Endothelial cell of umbilical vein (primary cell): ENCODE data around the gene FAM167B. TPM values are rescaled to one million over a fixed set of nuclear protein-coding genes. Genes with fewer than 3 reads are reported as not detected.

Experiments
- BruUV-seq: library from RNA; stranded (reverse); fragments of 400-500 nt; replicated peaks from 2 replicates; lab custom pipeline; 2021; lab: Mats Ljungman, UMichigan
- CTCF ChIA-PET: fragments of 300-600, 350-600 bp; sonication (Branson Sonifier 250); formaldehyde crosslinking; loops from one replicate; lab custom pipeline; 2021; ENCODE audit warnings: antibody characterized with exemption, inconsistent platforms; lab: Charles Lee
- POLR2A ChIA-PET: fragments of 300-600, 350-600 bp; sonication (Branson Sonifier 250); formaldehyde crosslinking; loops from one replicate; lab custom pipeline; 2021; ENCODE audit warnings: antibody characterized with exemption, inconsistent platforms; lab: Charles Lee
- DNase-seq: peaks from one replicate; pipeline ENCODE4 v3.0.0-alpha.2; 2011; ENCODE audit warnings: low read depth, low spot score
- FAIRE-seq: peaks from 2 replicates; lab custom pipeline; 2011; peaks lifted over from hg19 to GRCh38; lab: Jason Lieb, UNC
- H2AFZ ChIP-seq: 2 replicates; pipeline ENCODE4 v1.6.0; 2012; ENCODE audit warnings: low read depth, low read length, control low read depth, inconsistent platforms
- H3K27ac ChIP-seq: 2 replicates; pipeline ENCODE4 v1.5.1; 2011; ENCODE audit warnings: low read depth, mild to moderate bottlenecking, control low read depth, low read length, moderate library complexity; ENCODE audit not compliant: insufficient read depth
- H3K27me3 ChIP-seq, 2 experiments: 2 replicates each; pipeline versions ENCODE4 v1.6.0 to v1.6.1; 2011; ENCODE audit warnings: low read length in 2 of 2, mixed read lengths in 1 of 2; ENCODE audit not compliant: control insufficient read depth in 2 of 2, insufficient read depth in 2 of 2
- H3K36me3 ChIP-seq, 2 experiments: 2 replicates in 1 of 2; 3 replicates in 1 of 2; pipeline ENCODE4 v1.5.1; 2011; ENCODE audit warnings: low read length in 2 of 2, mild to moderate bottlenecking in 1 of 2, moderate library complexity in 1 of 2; ENCODE audit not compliant: control insufficient read depth in 2 of 2, insufficient read depth in 2 of 2; ENCODE audit errors: extremely low read depth in 1 of 2
- H3K4me1 ChIP-seq: 3 replicates; pipeline ENCODE4 v1.5.1; 2011; ENCODE audit warnings: mild to moderate bottlenecking, low read length; ENCODE audit not compliant: control insufficient read depth, insufficient read depth; ENCODE audit errors: extremely low read depth
- H3K4me2 ChIP-seq: 2 replicates; pipeline ENCODE4 v1.6.1; 2011; ENCODE audit warnings: low read length, control low read depth, mixed read lengths; ENCODE audit not compliant: insufficient read depth
- H3K4me3 ChIP-seq, 3 experiments: fragments of 200-600 bp in 1 of 3; sonication (generic), shearing (Covaris generic) in 1 of 3; replicated peaks in 1 of 3; 2 replicates each; pipeline ENCODE4 v1.5.1; 2011 to 2016; ENCODE audit warnings: control low read depth in 3 of 3, low read length in 3 of 3, mild to moderate bottlenecking in 2 of 3, inconsistent platforms in 1 of 3, low read depth in 1 of 3, moderate library complexity in 1 of 3; ENCODE audit not compliant: insufficient read depth in 1 of 3
- H3K79me2 ChIP-seq: 2 replicates; pipeline ENCODE4 v1.6.0; 2012; ENCODE audit warnings: low read length, inconsistent platforms; ENCODE audit not compliant: control insufficient read depth, insufficient read depth
- H3K9ac ChIP-seq: replicated peaks from 2 replicates; pipeline ENCODE3; 2011; ENCODE audit warnings: low read length, control low read depth; ENCODE audit not compliant: insufficient read depth; ENCODE audit errors: extremely low read depth
- H3K9me1 ChIP-seq: replicated peaks from 3 replicates; pipeline ENCODE4 v1.6.0; 2011; ENCODE audit warnings: mild to moderate bottlenecking, low read length; ENCODE audit not compliant: control insufficient read depth, insufficient read depth; ENCODE audit errors: extremely low read depth
- H3K9me3 ChIP-seq: replicated peaks from 2 replicates; pipeline ENCODE4 v1.5.1; 2012; ENCODE audit warnings: low read length, inconsistent platforms; ENCODE audit not compliant: control insufficient read depth, insufficient read depth
- H4K20me1 ChIP-seq: replicated peaks from 2 replicates; pipeline ENCODE3; 2011; ENCODE audit warnings: mild to moderate bottlenecking, low read length; ENCODE audit not compliant: control insufficient read depth, insufficient read depth; ENCODE audit errors: extremely low read depth
- EZH2 ChIP-seq: IDR thresholded peaks from 2 replicates; pipeline ENCODE4 v1.6.1; 2012; ENCODE audit warnings: borderline replicate concordance, low read depth, mild to moderate bottlenecking, moderate library complexity, low read length, inconsistent platforms; ENCODE audit not compliant: severe bottlenecking
- FOS ChIP-seq: IDR thresholded peaks from 2 replicates; pipeline ENCODE4 v1.6.1; 2011; ENCODE audit warnings: mild to moderate bottlenecking, low read length, moderate library complexity, borderline replicate concordance; ENCODE audit not compliant: insufficient read depth
- GATA2 ChIP-seq: IDR thresholded peaks from 2 replicates; pipeline ENCODE4 v1.7.0; 2011; ENCODE audit warnings: low read depth, mild to moderate bottlenecking, moderate library complexity, mixed read lengths, low read length; ENCODE audit not compliant: insufficient read length, insufficient read depth
- JUN ChIP-seq: IDR thresholded peaks from 2 replicates; pipeline ENCODE4 v1.6.1; 2011; ENCODE audit warnings: borderline replicate concordance, low read depth; ENCODE audit not compliant: insufficient read length, insufficient read depth
- MYC ChIP-seq: IDR thresholded peaks from one replicate; pipeline ENCODE4 v1.6.1; 2011; ENCODE audit warnings: mild to moderate bottlenecking, low read depth, low read length
- POLR2A ChIP-seq: IDR thresholded peaks from 2 replicates; pipeline ENCODE4 v1.6.1; 2012; ENCODE audit warnings: low read depth, mild to moderate bottlenecking, control low read depth, low read length
- POLR2AphosphoS5 ChIP-seq: IDR thresholded peaks from 2 replicates; pipeline ENCODE4 v1.6.1; 2012; ENCODE audit warnings: low read depth, mild to moderate bottlenecking, control low read depth, low read length, moderate library complexity; ENCODE audit not compliant: insufficient read depth
- dilution Hi-C: fragments of 300-500 bp; cut with MboI; formaldehyde crosslinking; loops from one replicate; pipeline ENCODE4 v1.15.0; 2019; ENCODE audit warnings: low sequenced_read_pairs; ENCODE audit not compliant: extremely low pct_ligation_motif_present
- intact Hi-C: fragments of 100-400 bp; cut with micrococcal nuclease; formaldehyde crosslinking; loops from one replicate; pipeline ENCODE4 v1.10.0; 2022
- polyA plus RNA-seq, 4 experiments: library from polyadenylated mRNA; depleted of rRNA in 3 of 4; stranded (reverse) in 3 of 4; unstranded in 1 of 4; fragments of >200 nt; gene quantifications; 2 replicates each; pipeline versions ENCODE4 v1.2.1 to v1.2.3, GENCODE V29; 2011 to 2012; ENCODE audit warnings: missing spikeins in 1 of 4
- total RNA-seq: library from RNA; stranded (reverse); gene quantifications from 2 replicates; pipeline ENCODE4 v1.2.3, GENCODE V29; 2021
- TF ChIP-seq, protein P1 (sequence below): IDR thresholded peaks from 2 replicates; pipeline ENCODE4 v1.6.1; 2011; ENCODE audit not compliant: insufficient read depth, insufficient read length
- TF ChIP-seq, protein P2 (sequence below), 2 donors: IDR thresholded peaks; 1 replicate in 1 of 2; 2 replicates in 1 of 2; pipeline ENCODE4 v1.5.1; 2011; ENCODE audit warnings: low read length in 2 of 2, mild to moderate bottlenecking in 2 of 2, moderate library complexity in 2 of 2, control low read depth in 1 of 2, inconsistent platforms in 1 of 2, low read depth in 1 of 2; ENCODE audit not compliant: insufficient read depth in 1 of 2; ENCODE audit errors: extremely low read depth in 1 of 2

The FAM167B gene
- total and polyA plus RNA-seq, 2 donors (not counting 3 experiments of a cell fraction or from before 2014, with no cell fraction given): 2.1 to 5.6 TPM

DNA sequence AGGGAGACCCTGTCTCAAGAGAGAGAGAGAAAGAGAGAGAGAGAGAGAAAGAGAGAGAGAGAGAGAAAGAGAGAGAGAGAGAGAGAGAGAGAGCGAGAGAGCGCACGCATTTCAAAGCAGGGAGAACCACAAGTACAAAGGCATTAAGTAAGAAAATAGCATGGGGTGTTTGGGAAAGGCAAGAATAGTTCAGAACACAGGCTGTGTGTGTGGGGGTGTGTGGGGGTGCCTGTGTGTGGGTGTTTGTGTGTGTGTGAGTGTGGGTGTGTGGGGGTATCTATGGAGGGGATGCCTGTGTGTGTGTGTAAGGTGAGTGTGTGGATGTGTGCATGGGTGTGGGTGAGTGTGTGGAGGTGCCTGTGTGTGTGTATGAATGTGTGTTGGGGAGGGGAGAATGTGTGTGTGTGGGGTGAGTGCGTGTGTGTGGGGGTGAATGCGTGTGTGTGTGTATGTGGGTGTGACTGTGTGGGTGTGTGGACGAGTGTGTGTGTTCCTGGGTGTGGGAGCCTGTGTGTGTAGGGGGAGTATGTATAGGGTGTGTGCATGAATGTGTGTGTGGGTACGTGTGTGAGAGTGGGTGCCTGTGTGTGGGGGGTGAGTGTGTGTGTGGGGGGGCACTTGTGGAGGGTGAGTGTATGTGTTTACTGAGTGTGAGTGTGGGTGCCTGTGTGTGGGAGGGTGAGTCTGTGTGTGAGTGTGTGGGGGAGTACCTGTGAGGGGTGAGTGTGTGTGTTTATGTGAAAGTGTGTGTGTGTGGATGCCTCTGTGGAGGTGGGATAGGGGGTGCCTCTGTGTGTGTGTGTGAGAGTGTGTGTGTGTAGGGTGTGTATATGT lies 25.8 kb downstream of the FAM167B start:
- Histone ChIP-seq H3K9me3 (no peaks in the 10 kb centered on the region), H3K4me1 (peaks cover 3% of the 10 kb centered on the region), H3K9me1 (no peaks in the 10 kb centered on the region), H3K9ac (no peak overlapping the region), H3K36me3 (no peaks in the 10 kb centered on the region), H3K27ac (no peak overlapping the region), H3K4me3 (no peak overlapping the region), H3K79me2 (no peaks in the 10 kb centered on the region), H3K4me2 (no peak overlapping the region), H3K27me3 (peaks cover 13 to 24% of the 10 kb centered on the region in 2 experiments), H2AFZ (no peak overlapping the region), H4K20me1 (no peaks in the 10 kb centered on the region)
- intact Hi-C loops (no loop called here), dilution Hi-C loops (no loop called here)
- no TSS peak for BruUV-seq
- DNase-seq (no peak), FAIRE-seq (no peak)
- TF ChIP-seq FOS: no peak
- no peak for TF ChIP-seq GATA2
- TF ChIP-seq JUN: no peak
- TF ChIP-seq MYC: no peak
- TF ChIP-seq POLR2AphosphoS5: no peak
- no peak for TF ChIP-seq EZH2
- TF ChIP-seq, protein P1, sequence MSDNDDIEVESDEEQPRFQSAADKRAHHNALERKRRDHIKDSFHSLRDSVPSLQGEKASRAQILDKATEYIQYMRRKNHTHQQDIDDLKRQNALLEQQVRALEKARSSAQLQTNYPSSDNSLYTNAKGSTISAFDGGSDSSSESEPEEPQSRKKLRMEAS: no peak
- TF ChIP-seq POLR2A: no peak
- TF ChIP-seq, protein P2, sequence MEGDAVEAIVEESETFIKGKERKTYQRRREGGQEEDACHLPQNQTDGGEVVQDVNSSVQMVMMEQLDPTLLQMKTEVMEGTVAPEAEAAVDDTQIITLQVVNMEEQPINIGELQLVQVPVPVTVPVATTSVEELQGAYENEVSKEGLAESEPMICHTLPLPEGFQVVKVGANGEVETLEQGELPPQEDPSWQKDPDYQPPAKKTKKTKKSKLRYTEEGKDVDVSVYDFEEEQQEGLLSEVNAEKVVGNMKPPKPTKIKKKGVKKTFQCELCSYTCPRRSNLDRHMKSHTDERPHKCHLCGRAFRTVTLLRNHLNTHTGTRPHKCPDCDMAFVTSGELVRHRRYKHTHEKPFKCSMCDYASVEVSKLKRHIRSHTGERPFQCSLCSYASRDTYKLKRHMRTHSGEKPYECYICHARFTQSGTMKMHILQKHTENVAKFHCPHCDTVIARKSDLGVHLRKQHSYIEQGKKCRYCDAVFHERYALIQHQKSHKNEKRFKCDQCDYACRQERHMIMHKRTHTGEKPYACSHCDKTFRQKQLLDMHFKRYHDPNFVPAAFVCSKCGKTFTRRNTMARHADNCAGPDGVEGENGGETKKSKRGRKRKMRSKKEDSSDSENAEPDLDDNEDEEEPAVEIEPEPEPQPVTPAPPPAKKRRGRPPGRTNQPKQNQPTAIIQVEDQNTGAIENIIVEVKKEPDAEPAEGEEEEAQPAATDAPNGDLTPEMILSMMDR (IDR thresholded peaks at IDR 0.05; ENCODE audit: extremely low read depth in 1 of 2, insufficient read depth in 1 of 2, low read depth in 1 of 2, low read length in 2 of 2): no peak
- POLR2A ChIA-PET: no interaction called here
- CTCF ChIA-PET: no interaction called here
